GM10248 (cell line): ENCODE results near the gene RPN2.

Experiments
- CTCF ChIA-PET: fragments of 300-600 bp; sonication (Branson Sonifier 250); formaldehyde crosslinking; extraction: SDS; loops from one replicate; lab custom pipeline; 2021; ENCODE audit warnings: antibody characterized with exemption; lab: Yijun Ruan, JAX
- POLR2A ChIA-PET: fragments of 350-650 bp; sonication (Branson Sonifier 250); formaldehyde crosslinking; extraction: SDS; loops from one replicate; lab custom pipeline; 2020; ENCODE audit warnings: antibody characterized with exemption; lab: Yijun Ruan, JAX
- DNase-seq: peaks from one replicate; pipeline ENCODE4 v3.0.0; 2012; ENCODE audit errors: extremely low spot score
- CTCF ChIP-seq: IDR thresholded peaks from 2 replicates; pipeline ENCODE4 v1.5.1; 2012; ENCODE audit warnings: mild to moderate bottlenecking, low read depth; ENCODE audit errors: extremely low read depth, missing control alignments, control extremely low read depth

The RPN2 gene

GRCh38 chr20:37172836-37173235 is 6.3 kb upstream of the RPN2 start:
- ChIA-PET POLR2A (no interaction called here), CTCF (no interaction called here)
- no peak for TF ChIP-seq CTCF
- DNase-seq, result no peak

GRCh38 chr20:37179683-37180524 is 774 bp downstream of the RPN2 start:
- ChIA-PET POLR2A (interaction anchor here (1.4 kb wide), 1 partner anchor 16 kb away, joined by 5 read pairs; no protein-coding TSS in a partner anchor), CTCF (interaction anchor here (1.1 to 4.2 kb wide), 5 partner anchors 11 to 98 kb away, joined by 3 to 65 read pairs (median 4); partner anchors contain the start of gene RBL1)
- DNase-seq, result no peak
- no peak for TF ChIP-seq CTCF

GRCh38 chr20:37185686-37186085 is 6.6 kb downstream of the RPN2 start:
- ChIA-PET POLR2A (no interaction called here), CTCF (interaction anchor here (3.6 kb wide), 1 partner anchor 10 kb away, joined by 21 read pairs; no protein-coding TSS in a partner anchor)
- DNase-seq, result no peak
- TF ChIP-seq CTCF, result no peak

- no peak for DNase-seq
- POLR2A ChIA-PET, result no interaction called here
- CTCF ChIA-PET, result interaction anchor here (0.9 to 9.9 kb wide), 5 partner anchors 9 to 344 kb away, joined by 3 to 146 read pairs (median 34); partner anchors contain the start of genes MROH8 and RPN2
- no peak for TF ChIP-seq CTCF
These were observed 9.7 kb downstream of the RPN2 start for GRCh38 chr20:37188787-37189186.

GRCh38 chr20:37189416-37190016 is 10.4 kb downstream of the RPN2 start:
- ChIA-PET CTCF (interaction anchor here (0.9 to 9.9 kb wide), 7 partner anchors 8 to 344 kb away, joined by 3 to 146 read pairs (median 20); partner anchors contain the start of genes MROH8 and RPN2), POLR2A (interaction anchor here (0.7 kb wide), 1 partner anchor 31 kb away, joined by 3 read pairs; no protein-coding TSS in a partner anchor)
- TF ChIP-seq CTCF, result no peak
- no peak for DNase-seq

GRCh38 chr20:37190354-37191112 is 11.4 kb downstream of the RPN2 start:
- POLR2A ChIA-PET, result no interaction called here
- CTCF ChIA-PET, result interaction anchor here (1.1 to 9.9 kb wide), 10 partner anchors 8 to 343 kb away, joined by 3 to 146 read pairs (median 12); partner anchors contain the start of genes MROH8 and RPN2
- TF ChIP-seq CTCF, result no peak
- no peak for DNase-seq
